Lower leg skin (tissue), 4 donors: ENCODE results near the gene EYA2. TPM values are rescaled to one million over a fixed set of nuclear protein-coding genes. Genes with fewer than 3 reads are reported as not detected.
"Not testable (repeated sequence)": the region's sequence is repeated elsewhere in the genome, so short reads cannot be mapped to it uniquely, and the experiment has no call there.

Experiments used
- DNase-seq, 2 donors: peaks; one replicate each; pipeline ENCODE4 v3.0.0-alpha.2; 2019; ENCODE audit warnings: low spot score in 2 of 2
- H3K4me3 ChIP-seq: fragments of 200-600 bp; sonication (generic); 2 replicates; pipeline ENCODE4 v1.5.1; 2017; ENCODE audit warnings: mild to moderate bottlenecking, low read depth; ENCODE audit not compliant: poor library complexity, severe bottlenecking
- POLR2A ChIP-seq, 2 donors: fragments of 450-650 bp; IDR thresholded peaks; one replicate each; pipeline ENCODE4 v1.6.1; 2016 to 2017; ENCODE audit warnings: antibody characterized with exemption in 2 of 2, mild to moderate bottlenecking in 1 of 2, moderate library complexity in 1 of 2
- WGBS, 2 donors: methylation state at CpG; one replicate each; pipeline ENCODE4 v1.1.5; 2018; 5-methylcytosine and 5-hydroxymethylcytosine counted together
- intact Hi-C: fragments of 100-400 bp; cut with DNase I; formaldehyde crosslinking; loops from one replicate; pipeline ENCODE4 v1.15.0; 2023; ENCODE audit warnings: low total_unique reads
- total RNA-seq, 4 donors: library from RNA; depleted of rRNA; stranded (reverse); fragments of >200 nt; gene quantifications; one replicate each; pipeline ENCODE4 v1.1.0, GENCODE V29; 2016
- TF ChIP-seq, protein P1 (sequence below), 3 donors: fragments of 450-650 bp; IDR thresholded peaks; one replicate each; pipeline ENCODE4 v1.5.1; 2016; ENCODE audit warnings: antibody characterized with exemption in 3 of 3, mild to moderate bottlenecking in 3 of 3, moderate library complexity in 2 of 3

EYA2 gene
- total RNA-seq, 4 donors from 2014 or later, result 0.63 to 6.1 (median 3.3) TPM

DNA sequence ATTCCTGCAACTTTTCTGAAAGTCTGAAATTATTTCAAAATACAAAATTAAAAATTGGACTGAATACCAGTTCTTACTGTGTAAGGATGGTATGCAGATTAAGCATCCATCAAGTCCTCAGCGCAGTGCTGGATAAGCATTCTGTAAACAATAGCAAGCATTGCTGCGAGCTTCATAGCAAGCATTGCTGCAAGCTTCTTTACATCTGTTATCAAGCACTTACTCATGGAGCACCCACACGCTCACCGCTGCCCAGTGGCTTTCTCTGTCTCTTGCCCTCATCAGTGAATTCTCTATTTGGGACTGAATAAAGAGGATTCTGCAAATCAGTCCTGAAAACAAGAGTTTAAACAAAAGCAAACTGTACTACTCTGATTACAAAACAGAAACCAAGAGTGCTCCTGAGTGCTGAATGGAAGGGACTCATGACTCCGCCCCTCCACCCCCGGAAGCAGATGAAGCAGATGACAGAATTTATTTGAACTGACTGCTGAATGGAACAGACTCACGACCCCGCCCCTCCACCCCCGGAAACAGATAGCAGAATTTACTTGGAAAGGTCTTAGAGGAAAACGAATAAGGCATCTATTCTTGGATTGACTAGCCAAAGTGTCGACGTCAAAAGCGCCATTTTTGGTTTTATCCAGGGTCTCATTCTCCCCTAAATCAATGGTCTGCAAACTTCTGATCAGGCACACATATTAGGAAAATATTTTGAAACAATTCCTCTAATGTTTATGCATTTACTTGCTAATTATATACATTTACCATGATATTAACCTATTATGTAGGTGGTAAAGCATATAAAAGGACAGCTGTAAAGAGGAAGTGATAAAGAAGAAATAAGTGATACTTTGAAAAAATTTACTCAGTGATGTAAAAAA, 22.1 kb upstream of the EYA2 start:
- DNase-seq, result no peak
- 64% methylated on average over 13 of the region's 13 CpGs for WGBS, 2 donors
- TF ChIP-seq, protein P1, sequence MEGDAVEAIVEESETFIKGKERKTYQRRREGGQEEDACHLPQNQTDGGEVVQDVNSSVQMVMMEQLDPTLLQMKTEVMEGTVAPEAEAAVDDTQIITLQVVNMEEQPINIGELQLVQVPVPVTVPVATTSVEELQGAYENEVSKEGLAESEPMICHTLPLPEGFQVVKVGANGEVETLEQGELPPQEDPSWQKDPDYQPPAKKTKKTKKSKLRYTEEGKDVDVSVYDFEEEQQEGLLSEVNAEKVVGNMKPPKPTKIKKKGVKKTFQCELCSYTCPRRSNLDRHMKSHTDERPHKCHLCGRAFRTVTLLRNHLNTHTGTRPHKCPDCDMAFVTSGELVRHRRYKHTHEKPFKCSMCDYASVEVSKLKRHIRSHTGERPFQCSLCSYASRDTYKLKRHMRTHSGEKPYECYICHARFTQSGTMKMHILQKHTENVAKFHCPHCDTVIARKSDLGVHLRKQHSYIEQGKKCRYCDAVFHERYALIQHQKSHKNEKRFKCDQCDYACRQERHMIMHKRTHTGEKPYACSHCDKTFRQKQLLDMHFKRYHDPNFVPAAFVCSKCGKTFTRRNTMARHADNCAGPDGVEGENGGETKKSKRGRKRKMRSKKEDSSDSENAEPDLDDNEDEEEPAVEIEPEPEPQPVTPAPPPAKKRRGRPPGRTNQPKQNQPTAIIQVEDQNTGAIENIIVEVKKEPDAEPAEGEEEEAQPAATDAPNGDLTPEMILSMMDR (IDR thresholded peaks at IDR 0.05), result no peak
- no peak for TF ChIP-seq POLR2A (IDR thresholded peaks at IDR 0.05)
- intact Hi-C loops, result no loop called here
- no peak overlapping the region for H3K4me3 ChIP-seq

DNA sequence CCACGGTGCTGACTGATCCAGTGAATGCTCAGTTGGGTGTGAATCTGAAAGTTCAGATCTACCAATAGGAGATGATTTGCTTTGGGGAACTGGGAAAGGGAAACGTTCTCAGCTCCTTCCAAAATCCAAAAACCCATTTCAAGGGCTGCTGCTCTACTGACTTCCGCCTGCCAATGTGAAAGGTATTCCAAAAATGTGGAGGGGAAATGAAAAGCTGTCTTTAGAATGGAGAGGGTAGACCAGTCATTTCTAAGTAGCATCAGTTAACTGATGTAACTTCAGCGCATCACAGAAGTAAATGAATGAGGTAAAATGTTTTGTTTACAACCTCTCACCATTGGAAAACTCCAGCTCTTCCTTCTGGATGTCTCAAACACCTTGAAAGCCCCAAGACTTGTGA, 19.6 kb upstream of the EYA2 start:
- WGBS, 2 donors, result 57 to 60% methylated on average over 4 of the region's 4 CpGs
- TF ChIP-seq, protein P1 (IDR thresholded peaks at IDR 0.05), result no peak
- no peak for TF ChIP-seq POLR2A (IDR thresholded peaks at IDR 0.05)
- H3K4me3 ChIP-seq, result no peak overlapping the region
- intact Hi-C loops, result no loop called here
- no peak for DNase-seq

DNA sequence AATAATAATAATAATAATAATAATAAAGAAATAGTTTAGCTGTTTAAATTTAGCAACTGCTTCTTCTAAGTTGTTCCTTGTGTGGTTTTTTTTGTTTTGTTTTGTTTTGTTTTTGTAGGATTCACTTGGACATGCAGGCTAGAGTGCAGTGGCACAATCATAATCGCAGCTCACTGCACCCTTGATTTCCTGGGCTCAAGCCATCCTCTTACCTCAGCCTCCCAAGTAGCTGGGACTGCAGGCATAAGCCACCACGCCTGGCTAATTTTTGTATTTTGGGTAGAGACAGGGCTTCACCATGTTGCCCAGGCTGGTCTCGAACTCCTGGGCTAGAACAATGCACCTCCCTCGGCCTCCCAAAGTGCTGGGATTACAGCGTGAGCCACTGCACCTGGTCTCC, 15.3 kb upstream of the EYA2 start:
- no peak for DNase-seq
- H3K4me3 ChIP-seq, result no peak overlapping the region
- intact Hi-C loops, result no loop called here
- TF ChIP-seq, protein P1 (IDR thresholded peaks at IDR 0.05), result no peak
- TF ChIP-seq POLR2A (IDR thresholded peaks at IDR 0.05), result no peak
- WGBS, 2 donors, result 76 to 85% methylated on average over 5 of the region's 5 CpGs

DNA sequence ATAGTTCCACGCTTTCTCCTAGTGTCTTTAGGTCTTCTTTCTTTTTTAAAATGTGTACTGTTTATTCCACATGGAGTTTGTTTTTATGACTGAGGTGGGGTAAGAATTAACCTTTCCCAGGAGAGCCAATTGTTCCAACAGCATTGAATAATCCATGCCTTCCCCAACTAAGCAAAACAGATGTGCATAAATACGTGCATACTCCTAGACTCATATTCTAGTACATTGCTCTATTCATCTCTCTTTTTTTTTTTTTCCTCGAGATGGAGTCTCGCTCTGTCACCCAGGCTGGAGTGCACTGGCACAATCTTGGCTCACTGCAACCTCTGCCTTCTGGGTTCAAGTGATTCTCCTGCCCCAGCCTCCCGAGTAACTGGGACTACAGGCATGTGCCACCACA, 14.7 kb upstream of the EYA2 start:
- 79 to 87% methylated on average over 5 of the region's 5 CpGs for WGBS, 2 donors
- DNase-seq, H3K4me3 ChIP-seq, intact Hi-C loops: not testable (repeated sequence)

DNA sequence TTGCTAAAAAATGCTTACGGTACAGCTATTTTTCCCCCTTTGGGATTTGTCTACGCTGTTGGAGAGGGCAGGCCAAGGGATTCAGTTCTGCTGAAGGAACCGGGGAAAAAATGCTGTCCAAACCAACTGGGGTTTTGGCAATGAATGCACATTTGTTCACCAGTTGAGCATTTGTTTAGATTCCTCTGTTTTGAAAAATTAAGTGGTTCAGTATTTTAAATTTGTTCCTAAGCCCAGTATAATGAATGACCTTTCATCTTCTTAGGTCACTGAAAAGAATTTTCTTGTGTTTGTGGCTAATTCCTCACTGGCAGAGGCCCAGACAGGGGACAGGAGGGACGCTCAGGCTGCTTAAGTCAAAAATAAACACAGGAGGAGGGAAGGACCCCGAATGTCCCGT, 10.8 kb upstream of the EYA2 start:
- DNase-seq, result no peak
- no peak for TF ChIP-seq POLR2A (IDR thresholded peaks at IDR 0.05)
- TF ChIP-seq, protein P1 (IDR thresholded peaks at IDR 0.05), result no peak
- intact Hi-C loops, result no loop called here
- WGBS, 2 donors, result 36 to 46% methylated on average over 6 of the region's 6 CpGs
- H3K4me3 ChIP-seq, result no peak overlapping the region

- intact Hi-C loops, result no loop called here
- TF ChIP-seq, protein P1 (IDR thresholded peaks at IDR 0.05), result no peak
- no peak for TF ChIP-seq POLR2A (IDR thresholded peaks at IDR 0.05)
- no peak for DNase-seq
- no peak overlapping the region for H3K4me3 ChIP-seq
Measured at GRCh38 chr20:46890682-46891081, 4.0 kb upstream of the EYA2 start.
